ENCODE data around the gene INSR. TPM values are rescaled to one million over a fixed set of nuclear protein-coding genes. Genes with fewer than 3 reads are reported as not detected.

INSR gene
- total RNA-seq, 1 donor from 2014 or later: 14.1 TPM

- no peak overlapping the region for H3K4me3 Mint-ChIP-seq
- H3K4me1 Mint-ChIP-seq: peaks cover 4% of the 10 kb centered on the region
- no peaks in the 10 kb centered on the region for H3K36me3 Mint-ChIP-seq (ENCODE audit: low read depth)
- no peaks in the 10 kb centered on the region for H3K9me3 Mint-ChIP-seq
- no peak for TF ChIP-seq CTCF (conservative IDR thresholded peaks at IDR 0.05)
- DNase-seq (ENCODE audit: low read depth, low spot score): no peak
- H3K27ac Mint-ChIP-seq (ENCODE audit: unreplicated experiment): no peak overlapping the region
- H3K27me3 Mint-ChIP-seq (ENCODE audit: low read depth): peaks cover 12% of the 10 kb centered on the region
These were observed 76.4 kb downstream of the INSR start for GRCh38 chr19:7217861-7218260.

GRCh38 chr19:7216373-7216902, 77.8 kb downstream of the INSR start:
- no peaks in the 10 kb centered on the region for H3K36me3 Mint-ChIP-seq (ENCODE audit: low read depth)
- peaks cover 12% of the 10 kb centered on the region for H3K27me3 Mint-ChIP-seq (ENCODE audit: low read depth)
- peaks cover 7% of the 10 kb centered on the region for H3K4me1 Mint-ChIP-seq
- no peak for TF ChIP-seq CTCF (conservative IDR thresholded peaks at IDR 0.05)
- H3K4me3 Mint-ChIP-seq: no peak overlapping the region
- DNase-seq (ENCODE audit: low read depth, low spot score): no peak
- H3K9me3 Mint-ChIP-seq: no peaks in the 10 kb centered on the region
- no peak overlapping the region for H3K27ac Mint-ChIP-seq (ENCODE audit: unreplicated experiment)

GRCh38 chr19:7215176-7215575, 79.0 kb downstream of the INSR start:
- no peak for DNase-seq (ENCODE audit: low read depth, low spot score)
- no peak overlapping the region for H3K4me3 Mint-ChIP-seq
- no peak for TF ChIP-seq CTCF (conservative IDR thresholded peaks at IDR 0.05)
- no peak overlapping the region for H3K27ac Mint-ChIP-seq (ENCODE audit: unreplicated experiment)
- no peaks in the 10 kb centered on the region for H3K36me3 Mint-ChIP-seq (ENCODE audit: low read depth)
- no peaks in the 10 kb centered on the region for H3K9me3 Mint-ChIP-seq
- peaks cover 12% of the 10 kb centered on the region for H3K27me3 Mint-ChIP-seq (ENCODE audit: low read depth)
- peaks cover 8% of the 10 kb centered on the region for H3K4me1 Mint-ChIP-seq

GRCh38 chr19:7214324-7215089, 79.7 kb downstream of the INSR start:
- Mint-ChIP-seq H3K9me3 (no peaks in the 10 kb centered on the region), H3K36me3 (ENCODE audit: low read depth) (no peaks in the 10 kb centered on the region), H3K27me3 (ENCODE audit: low read depth) (peaks cover 12% of the 10 kb centered on the region), H3K4me1 (peaks cover 8% of the 10 kb centered on the region), H3K27ac (ENCODE audit: unreplicated experiment) (no peak overlapping the region), H3K4me3 (no peak overlapping the region)
- no peak for TF ChIP-seq CTCF (conservative IDR thresholded peaks at IDR 0.05)
- no peak for DNase-seq (ENCODE audit: low read depth, low spot score)

- Mint-ChIP-seq H3K27me3 (ENCODE audit: low read depth) (peaks cover 12% of the 10 kb centered on the region), H3K4me3 (no peak overlapping the region), H3K9me3 (no peaks in the 10 kb centered on the region), H3K4me1 (peaks cover 8% of the 10 kb centered on the region), H3K36me3 (ENCODE audit: low read depth) (no peaks in the 10 kb centered on the region), H3K27ac (ENCODE audit: unreplicated experiment) (no peak overlapping the region)
- TF ChIP-seq CTCF (conservative IDR thresholded peaks at IDR 0.05): no peak
- DNase-seq (ENCODE audit: low read depth, low spot score): no peak
These were observed 80.4 kb downstream of the INSR start for GRCh38 chr19:7213628-7214323.
